Mesodermal cell (in vitro differentiated cells): ENCODE results near the gene CALU.

ENCODE experiments used
- H3K27ac ChIP-seq: 2 replicates; pipeline ENCODE4 v1.7.0; 2013; ENCODE audit warnings: mild to moderate bottlenecking, low read depth, low read length, moderate library complexity; ENCODE audit not compliant: severe bottlenecking
- H3K36me3 ChIP-seq: 2 replicates; pipeline ENCODE4 v1.7.1; 2013; ENCODE audit warnings: mild to moderate bottlenecking, low read length, moderate library complexity; ENCODE audit not compliant: control insufficient read depth, insufficient read depth
- H3K4me1 ChIP-seq: one replicate; pipeline ENCODE4 v1.7.1; 2013; ENCODE audit warnings: mild to moderate bottlenecking, low read length; ENCODE audit not compliant: insufficient read depth, control insufficient read depth, poor library complexity, severe bottlenecking
- H3K4me3 ChIP-seq: 2 replicates; pipeline ENCODE4 v1.7.0; 2013; ENCODE audit warnings: low read length, control low read depth, mild to moderate bottlenecking; ENCODE audit not compliant: insufficient read depth, poor library complexity, severe bottlenecking; ENCODE audit errors: extremely low read depth
- H3K9me3 ChIP-seq: 2 replicates; pipeline ENCODE4 v1.7.1; 2013; ENCODE audit warnings: mild to moderate bottlenecking, low read length, moderate library complexity; ENCODE audit not compliant: control insufficient read depth
- WGBS, 2 experiments: methylation state at CpG; one replicate each; pipeline ENCODE4 v1.1.5; 2013; ENCODE audit warnings: missing lambda C conversion rate in 2 of 2; ENCODE audit not compliant: insufficient coverage in 2 of 2; 5-methylcytosine and 5-hydroxymethylcytosine counted together

CALU gene

DNA sequence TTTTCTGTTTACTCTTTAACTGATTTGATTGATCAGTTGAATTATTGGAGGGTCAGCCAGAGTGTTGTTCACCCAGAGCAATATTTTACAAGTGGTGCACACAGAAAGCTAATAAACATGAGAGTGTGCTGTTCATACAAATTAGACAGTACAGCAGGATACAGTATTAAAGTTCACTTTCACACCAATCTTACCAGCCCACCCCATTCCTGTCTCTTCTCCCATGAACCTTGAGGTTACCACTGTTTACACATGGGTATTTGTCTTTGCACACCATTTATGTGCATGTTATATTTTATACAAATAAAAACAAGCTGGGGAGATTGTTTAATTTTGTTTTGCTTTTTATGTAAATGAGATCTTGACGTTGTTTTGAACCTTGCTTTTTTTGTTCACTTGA is 6.5 kb downstream of the CALU start:
- Histone ChIP-seq H3K4me1 (peaks cover 29% of the 10 kb centered on the region), H3K36me3 (peaks cover 86% of the 10 kb centered on the region), H3K9me3 (no peaks in the 10 kb centered on the region), H3K27ac (no peak overlapping the region), H3K4me3 (no peak overlapping the region)
- WGBS, 2 experiments, result 100% methylated on average over 1 of the region's 1 CpG; no CpG with 5 or more reads in 1 of the 2 experiments

DNA sequence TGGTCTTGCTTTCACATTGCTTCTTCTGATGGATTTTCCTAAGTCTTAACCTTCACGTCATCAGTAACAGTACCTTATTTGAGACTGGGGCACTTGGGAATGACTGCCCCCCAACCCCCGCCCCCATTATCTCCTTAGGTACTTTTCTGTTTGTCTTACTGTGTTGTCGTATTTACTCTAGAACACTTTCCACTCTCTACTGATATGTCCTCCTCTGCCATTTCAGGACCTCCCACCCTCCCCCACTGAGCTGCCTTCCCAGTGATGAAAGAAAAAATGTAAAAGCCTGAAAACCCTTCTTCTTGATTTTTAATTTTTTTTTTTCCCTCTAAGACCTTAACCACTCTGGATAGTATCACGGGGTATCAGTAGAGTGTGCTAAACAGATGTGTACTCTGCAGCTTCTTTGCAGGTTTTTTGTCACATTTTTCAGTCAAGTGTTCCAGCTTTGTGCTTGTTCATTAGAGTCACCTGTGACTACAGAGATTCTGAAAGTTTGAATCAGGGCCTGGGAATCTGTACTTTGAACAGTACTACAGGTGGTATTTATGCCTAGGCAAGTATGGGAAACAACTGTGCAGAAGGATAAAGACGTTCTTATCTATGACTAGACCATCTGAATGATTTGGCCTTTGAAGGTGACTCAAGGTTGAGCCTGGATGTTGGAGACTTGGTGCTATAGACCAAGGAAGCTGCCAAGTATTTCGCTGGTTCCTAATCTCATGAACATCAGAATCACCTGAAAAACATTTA is 8.3 kb downstream of the CALU start:
- Histone ChIP-seq H3K9me3 (no peaks in the 10 kb centered on the region), H3K4me1 (peaks cover 19% of the 10 kb centered on the region), H3K27ac (no peak overlapping the region), H3K4me3 (no peak overlapping the region), H3K36me3 (peaks cover 92% of the 10 kb centered on the region)
- WGBS, 2 experiments, result 90 to 95% methylated on average over 4 to 5 of the region's 6 CpGs

DNA sequence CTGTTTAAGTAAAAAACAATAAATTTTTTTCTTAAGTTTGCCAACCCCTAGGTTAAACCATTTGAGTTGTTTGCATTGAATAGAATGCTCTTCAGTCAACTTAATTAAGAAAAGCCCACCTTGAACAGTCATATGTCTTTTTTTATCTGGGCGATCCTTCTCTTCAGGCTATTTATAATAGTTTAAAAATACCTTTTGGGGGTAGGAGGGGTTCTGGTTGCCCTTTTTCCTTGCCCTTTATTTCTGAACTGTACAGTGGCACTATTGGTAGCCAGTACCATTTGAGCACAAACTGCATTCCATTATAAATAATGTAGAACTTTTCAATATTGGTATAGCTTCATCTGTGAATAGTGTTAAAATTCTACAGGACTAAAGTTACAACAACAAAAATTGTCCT is 13.1 kb downstream of the CALU start:
- H3K36me3 ChIP-seq, result peaks cover 97% of the 10 kb centered on the region

DNA sequence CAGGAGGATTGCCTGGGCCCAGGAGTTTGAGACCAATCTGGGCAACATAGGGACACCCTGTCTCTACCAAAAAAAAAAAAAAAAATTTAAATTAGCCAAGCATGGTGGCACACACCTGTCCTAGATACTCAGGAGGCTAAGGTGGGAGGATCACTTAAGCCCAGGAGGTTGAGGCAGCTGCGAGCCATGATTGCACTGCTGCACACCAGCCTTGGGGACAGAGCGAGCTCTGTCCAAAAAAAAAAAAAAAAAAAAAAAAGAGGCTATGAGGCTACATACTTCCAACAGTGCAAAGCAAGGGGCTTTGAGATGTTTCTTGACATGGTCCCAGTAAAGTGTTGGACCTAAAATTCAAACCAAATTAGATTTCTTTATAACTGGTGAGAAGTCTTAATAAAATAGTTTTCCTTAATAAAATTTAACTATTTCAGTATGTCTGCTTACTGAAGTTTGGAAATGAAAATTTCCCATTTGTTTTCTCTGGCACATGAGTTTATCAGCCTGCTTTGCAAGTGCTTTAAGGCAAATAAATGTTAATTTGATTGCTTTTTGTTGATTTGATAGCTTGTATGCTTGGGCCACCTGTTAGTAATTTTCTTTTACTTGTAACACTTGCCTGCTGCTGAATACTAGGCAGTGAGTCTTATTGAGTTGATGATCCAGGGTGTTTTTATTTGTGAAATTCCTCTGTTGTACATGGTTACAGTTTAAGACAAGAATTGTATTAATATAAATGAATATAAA is 16.1 kb downstream of the CALU start:
- Histone ChIP-seq H3K27ac (no peak overlapping the region), H3K4me1 (no peaks in the 10 kb centered on the region), H3K36me3 (peaks cover 95% of the 10 kb centered on the region), H3K9me3 (no peaks in the 10 kb centered on the region), H3K4me3 (no peak overlapping the region)
- no CpG with 5 or more reads among the region's 2 CpGs for WGBS, 2 experiments

More for the DNA sequence above, 13.1 kb downstream of the CALU start:
- Histone ChIP-seq H3K27ac (no peak overlapping the region), H3K4me3 (no peak overlapping the region), H3K4me1 (peaks cover 4% of the 10 kb centered on the region), H3K9me3 (no peaks in the 10 kb centered on the region)
- WGBS, 2 experiments, result no CpG with 5 or more reads among the region's 1 CpG

DNA sequence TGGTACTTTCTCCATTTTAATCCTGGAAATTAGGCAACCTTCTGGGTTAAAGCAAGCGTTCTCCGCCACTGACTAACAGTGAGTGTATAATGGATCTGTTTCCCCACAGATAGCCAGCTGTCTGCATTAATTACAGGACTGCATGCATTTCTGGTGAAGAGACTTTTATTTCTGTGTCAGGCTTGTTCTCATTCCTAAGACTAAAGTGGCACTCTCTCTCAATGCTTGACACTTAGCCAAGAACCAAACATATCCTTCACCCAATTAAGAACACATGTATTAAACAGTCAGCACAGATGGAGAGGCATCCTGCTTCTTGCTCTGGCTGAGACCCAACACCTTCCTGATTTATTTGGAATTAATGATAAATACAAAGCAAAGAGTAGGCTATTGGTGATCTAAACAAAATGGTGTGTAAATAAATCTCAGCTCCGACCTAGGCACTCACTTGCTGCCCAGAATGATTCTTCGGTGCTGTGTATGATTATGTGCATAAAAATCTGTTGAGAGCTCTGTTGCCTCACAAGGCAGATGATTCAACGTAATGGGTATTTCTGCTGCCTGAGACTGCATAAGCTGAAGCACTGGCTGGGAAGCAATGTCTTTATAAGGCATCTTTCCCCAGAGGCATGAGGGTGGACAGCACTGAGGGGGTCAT is 16.8 kb downstream of the CALU start:
- Histone ChIP-seq H3K36me3 (peaks cover 95% of the 10 kb centered on the region), H3K4me1 (no peaks in the 10 kb centered on the region), H3K9me3 (no peaks in the 10 kb centered on the region), H3K4me3 (no peak overlapping the region), H3K27ac (no peak overlapping the region)
- 93 to 100% methylated on average over 2 to 5 of the region's 5 CpGs for WGBS, 2 experiments

DNA sequence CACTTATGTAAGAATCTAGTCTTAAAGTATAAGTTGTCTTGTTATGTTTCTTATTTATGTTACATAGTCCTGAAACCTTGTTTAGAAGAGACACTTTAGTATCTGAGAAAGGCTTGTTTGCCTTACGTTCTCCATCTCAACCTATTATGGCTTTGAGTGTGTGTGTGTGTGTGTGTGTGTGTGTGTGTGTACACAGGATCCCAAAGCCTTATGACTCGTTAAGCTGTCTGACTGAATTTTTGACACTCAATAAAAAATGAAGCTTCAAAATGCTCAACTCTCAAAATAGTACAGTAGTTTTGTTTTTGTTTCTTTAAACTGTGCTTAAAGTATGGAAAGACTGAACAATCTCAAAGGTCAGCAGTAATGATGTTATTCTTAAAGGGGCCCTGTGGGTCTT is 18.0 kb downstream of the CALU start:
- H3K9me3 ChIP-seq, result no peaks in the 10 kb centered on the region
- H3K4me1 ChIP-seq, result no peaks in the 10 kb centered on the region
- no CpG with 5 or more reads among the region's 2 CpGs for WGBS, 2 experiments
- H3K36me3 ChIP-seq, result peaks cover 95% of the 10 kb centered on the region
- H3K4me3 ChIP-seq, result no peak overlapping the region
- no peak overlapping the region for H3K27ac ChIP-seq

DNA sequence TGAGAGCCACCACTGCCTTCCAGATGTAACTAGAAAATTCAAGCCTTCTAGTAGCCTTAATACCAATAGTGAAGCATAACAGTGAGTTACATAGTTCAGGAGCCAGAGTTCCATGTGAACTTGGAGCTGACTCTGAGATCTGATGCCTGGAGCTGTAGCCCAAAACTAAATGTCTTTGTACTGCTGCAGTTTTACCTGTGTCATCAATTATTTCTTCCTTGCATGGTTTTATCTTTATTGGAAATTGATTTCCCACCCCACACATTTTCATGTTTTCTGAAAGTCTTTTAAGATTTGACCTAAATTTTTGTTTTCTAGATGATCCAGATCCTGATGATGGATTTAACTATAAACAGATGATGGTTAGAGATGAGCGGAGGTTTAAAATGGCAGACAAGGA is 19.4 kb downstream of the CALU start:
- H3K27ac ChIP-seq, result no peak overlapping the region
- WGBS, 2 experiments, result 100% methylated on average over 1 of the region's 1 CpG
- no peaks in the 10 kb centered on the region for H3K9me3 ChIP-seq
- peaks cover 97% of the 10 kb centered on the region for H3K36me3 ChIP-seq
- no peak overlapping the region for H3K4me3 ChIP-seq
- H3K4me1 ChIP-seq, result no peaks in the 10 kb centered on the region

DNA sequence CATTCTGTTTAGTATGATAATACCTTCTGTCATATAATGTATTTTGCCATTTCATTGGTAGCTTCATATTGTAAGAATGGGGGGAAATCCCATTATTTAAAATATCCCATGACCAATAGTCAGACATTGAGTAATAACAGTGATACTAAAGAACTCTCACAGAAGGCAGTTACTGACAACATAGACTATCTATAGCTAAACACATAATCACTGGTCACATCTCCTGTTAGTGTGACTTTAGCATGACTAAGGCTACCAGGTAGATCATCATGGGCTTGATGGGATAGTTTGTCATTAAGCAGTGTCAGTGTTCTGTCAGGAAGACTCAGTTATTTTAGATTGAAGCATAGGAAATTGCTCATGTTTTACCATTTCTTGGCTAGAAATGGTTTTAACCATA is 20.1 kb downstream of the CALU start:
- Histone ChIP-seq H3K27ac (no peak overlapping the region), H3K4me3 (no peak overlapping the region), H3K9me3 (no peaks in the 10 kb centered on the region), H3K4me1 (no peaks in the 10 kb centered on the region), H3K36me3 (peaks cover 98% of the 10 kb centered on the region)

DNA sequence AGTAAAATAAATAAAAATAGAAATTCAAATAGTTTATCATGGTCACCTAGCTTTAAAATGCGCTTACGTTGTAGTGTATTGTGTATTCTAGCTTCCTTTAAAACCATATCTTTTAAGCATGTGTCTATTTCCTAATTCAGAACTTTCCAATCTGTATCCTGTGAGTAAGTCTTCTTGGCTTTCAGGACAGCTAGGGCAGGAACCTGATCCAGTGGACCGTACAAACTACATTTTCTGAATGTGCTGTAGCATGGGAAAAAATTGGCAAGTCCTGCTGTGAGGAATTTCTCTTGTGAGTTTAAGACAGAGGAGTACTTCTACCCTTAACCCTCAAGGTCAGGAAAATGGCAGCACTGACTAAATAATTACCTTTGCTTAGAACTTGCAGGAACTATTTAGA is 24.4 kb downstream of the CALU start:
- WGBS, 2 experiments, result 83% methylated on average over 1 of the region's 3 CpGs; no CpG with 5 or more reads in 1 of the 2 experiments

DNA sequence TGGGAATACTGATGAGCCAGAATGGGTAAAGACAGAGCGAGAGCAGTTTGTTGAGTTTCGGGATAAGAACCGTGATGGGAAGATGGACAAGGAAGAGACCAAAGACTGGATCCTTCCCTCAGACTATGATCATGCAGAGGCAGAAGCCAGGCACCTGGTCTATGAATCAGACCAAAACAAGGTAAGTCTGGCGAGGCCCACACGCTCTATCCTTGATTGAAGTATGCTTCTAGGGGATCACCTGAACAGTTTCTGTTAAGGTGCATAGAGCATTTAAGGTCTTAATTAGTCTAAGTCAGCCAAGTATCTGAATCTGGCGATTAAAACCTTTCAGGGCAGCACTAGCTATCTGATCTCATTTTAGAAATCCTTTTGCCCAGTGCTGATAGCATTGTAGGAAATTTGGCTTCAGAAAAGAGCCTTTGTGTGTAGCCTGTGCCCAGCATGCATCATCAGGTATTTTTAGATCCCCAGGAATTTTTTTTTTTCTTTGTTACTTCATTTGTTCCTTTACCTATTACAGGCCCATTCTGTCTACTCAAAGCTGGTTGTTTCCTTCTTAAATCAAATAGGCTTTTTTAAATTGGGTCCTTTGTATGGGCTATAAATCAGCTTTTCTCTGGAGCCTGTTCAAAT is 28.4 kb downstream of the CALU start:
- H3K36me3 ChIP-seq, result peaks cover 99% of the 10 kb centered on the region
- 93 to 100% methylated on average over 5 to 6 of the region's 6 CpGs for WGBS, 2 experiments
- no peak overlapping the region for H3K27ac ChIP-seq

More for the DNA sequence above, 24.4 kb downstream of the CALU start:
- no peaks in the 10 kb centered on the region for H3K4me1 ChIP-seq
- no peaks in the 10 kb centered on the region for H3K9me3 ChIP-seq
- H3K36me3 ChIP-seq, result peaks cover 99% of the 10 kb centered on the region
- no peak overlapping the region for H3K27ac ChIP-seq
- H3K4me3 ChIP-seq, result no peak overlapping the region

More for the DNA sequence above, 28.4 kb downstream of the CALU start:
- H3K4me3 ChIP-seq, result no peak overlapping the region
- H3K4me1 ChIP-seq, result no peaks in the 10 kb centered on the region
- no peaks in the 10 kb centered on the region for H3K9me3 ChIP-seq
